Suppressor macrophage treated with lipopolysaccharide for 1 hour (primary cell): ENCODE results near the gene KRT3.

ENCODE experiments used
- DNase-seq, 3 donors: peaks; one replicate each; pipeline ENCODE4 v3.0.0-alpha.2; 2020 to 2022

The KRT3 gene

DNA sequence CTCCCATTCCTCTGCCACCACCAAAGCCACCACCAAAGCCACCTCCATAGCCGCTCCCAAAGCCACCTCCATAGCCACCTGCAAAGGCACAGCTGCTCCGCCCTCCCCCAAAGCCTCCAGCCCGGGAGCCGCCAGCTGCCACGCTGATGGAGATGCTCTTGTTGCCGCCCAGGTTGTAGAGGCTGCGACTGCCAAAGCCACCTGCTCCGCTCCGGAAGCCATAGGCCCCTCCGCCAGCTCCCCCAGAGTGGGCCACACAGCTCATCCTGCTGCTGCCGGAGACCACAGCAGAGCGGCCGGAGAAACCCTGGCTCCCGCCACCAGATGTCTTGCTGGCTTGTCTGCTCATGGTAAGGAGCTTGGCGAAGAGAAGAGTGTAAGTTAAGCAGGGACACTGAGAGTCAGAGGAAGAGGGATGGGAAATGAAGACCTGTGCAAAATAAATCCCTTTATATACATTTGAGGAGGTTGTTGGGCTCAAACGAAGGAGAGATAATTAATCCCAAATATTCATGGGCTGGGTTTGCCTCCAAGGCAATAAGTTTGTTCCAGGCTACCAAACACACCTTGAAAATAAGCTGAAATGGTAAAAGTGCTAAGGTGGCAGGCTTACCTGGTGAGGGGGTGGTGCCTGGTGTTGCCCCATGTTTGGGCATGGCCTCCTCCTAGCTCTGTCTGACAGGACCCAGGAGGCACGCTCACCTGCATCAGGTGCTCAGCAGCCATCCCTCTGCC, at the start of gene KRT3:
KRT3 (minus strand) TSS at position 424 of the 735 bp plus-strand sequence; CDS start at position 349, 75 bp downstream.
- no peak for DNase-seq

DNA sequence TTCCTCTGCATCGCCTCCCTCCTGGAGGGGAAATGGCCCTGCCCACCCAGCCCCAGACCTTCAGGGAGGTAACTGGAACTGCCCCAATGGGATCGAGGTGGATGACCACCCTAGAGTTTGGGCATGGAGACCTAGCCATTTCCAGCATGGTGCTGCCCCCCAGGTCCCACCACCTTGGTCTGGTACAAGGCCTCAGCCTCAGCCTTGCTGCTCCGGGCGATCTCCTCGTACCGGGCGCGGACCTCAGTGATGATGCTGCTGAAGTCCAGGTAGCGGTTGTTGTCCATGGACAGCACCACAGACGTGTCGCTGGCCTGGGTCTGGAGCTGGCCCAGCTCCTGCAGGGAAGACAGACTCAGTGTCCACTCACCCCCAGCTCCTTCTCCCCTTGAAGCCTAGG, 48.5 kb upstream of the KRT3 start:
- DNase-seq = no peak

- DNase-seq = no peak
These were observed 43.7 kb upstream of the KRT3 start for GRCh38 chr12:52839436-52840105.

DNA sequence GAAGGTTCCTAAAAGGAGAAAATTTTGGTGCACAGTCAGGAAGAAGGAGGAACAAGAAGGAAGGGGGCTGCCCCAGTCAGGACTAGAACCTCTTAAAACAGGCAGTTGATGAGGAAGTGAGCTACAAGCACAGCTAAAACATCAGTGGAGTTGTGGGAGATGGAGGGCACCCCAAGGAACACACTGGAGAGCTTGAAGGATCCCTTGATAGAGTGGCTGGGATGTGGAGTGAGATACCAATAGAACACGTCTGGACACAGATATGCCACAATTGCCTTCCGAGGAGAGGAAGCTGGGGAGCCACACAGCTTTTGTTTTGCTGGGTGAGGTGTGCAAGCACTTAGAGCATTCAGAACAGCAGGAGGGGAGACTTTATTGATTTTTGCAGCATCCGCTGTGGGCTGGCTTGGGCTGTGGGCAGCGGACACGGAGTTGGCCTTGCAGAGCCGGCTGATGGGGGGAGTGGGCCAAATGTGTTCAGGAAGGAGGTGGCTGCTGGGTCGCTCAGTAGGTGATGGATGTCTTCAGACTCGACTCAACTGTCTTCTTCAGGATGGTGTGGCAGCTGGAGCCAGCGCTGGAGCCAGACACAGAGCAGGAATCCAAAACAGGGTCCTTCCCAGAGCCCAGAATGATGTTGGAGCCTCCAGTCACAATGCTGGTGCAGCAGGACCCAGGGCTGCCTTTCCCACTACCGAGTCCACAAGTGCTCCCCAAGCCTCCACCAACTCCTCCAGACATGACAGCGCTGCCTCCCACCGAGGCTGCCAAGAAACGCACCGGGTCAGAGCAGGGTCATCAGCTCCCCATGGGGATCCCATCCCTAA, 42.9 kb upstream of the KRT3 start:
- DNase-seq = peak; percentile 70 to 76 (median 72)

- DNase-seq = no peak
These were observed 42.1 kb upstream of the KRT3 start for GRCh38 chr12:52837781-52838608.

GRCh38 chr12:52837413-52837741, 41.5 kb upstream of the KRT3 start:
- peak; percentile 78 to 84 (median 81) for DNase-seq

DNA sequence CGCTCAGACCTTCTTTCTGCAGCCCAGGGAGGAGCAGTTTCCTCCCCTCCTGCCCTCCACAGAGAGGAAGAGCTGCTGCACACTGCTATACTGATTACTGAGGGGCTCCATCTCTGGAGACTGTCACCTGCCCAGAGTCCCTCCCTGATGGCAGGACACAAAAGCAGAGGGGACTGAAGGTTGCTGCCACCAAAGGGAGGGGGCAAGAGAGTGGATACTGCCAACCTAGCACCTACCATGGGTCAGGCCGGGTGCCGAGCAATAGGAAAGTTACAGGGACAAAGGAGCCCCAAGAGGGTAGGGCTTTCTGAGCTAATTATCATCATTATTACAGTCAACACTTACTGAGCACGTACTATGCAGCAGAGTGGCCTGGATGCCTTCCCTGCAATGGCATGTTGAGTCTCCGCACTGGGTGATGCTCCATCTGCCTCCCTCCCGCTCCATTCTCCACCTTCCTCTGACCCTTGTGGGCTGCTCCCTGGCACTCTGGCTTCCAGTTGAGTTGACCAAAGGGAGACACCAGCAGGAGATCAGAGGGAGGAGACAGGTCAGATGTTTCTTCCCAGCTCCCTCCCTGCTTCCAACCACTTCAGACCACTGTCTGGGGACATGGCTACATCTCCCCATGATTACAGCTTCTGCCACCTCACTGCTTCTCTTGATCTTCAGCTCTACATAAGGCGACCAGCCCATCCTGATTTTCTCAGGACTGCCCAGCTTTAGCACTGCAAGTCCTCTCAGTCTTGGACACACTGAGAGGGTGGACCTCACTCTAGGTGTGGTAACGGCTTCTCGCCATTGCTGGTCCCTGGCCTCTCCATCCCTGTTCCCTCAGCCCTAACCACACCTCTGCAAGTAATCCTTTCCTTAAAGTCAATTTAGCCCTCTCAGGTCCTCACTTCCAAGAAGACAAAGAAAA, 40.8 kb upstream of the KRT3 start:
- DNase-seq = no peak

GRCh38 chr12:52836042-52836466, 40.1 kb upstream of the KRT3 start:
- DNase-seq = peak; percentile 88 to 90 (median 89)

DNA sequence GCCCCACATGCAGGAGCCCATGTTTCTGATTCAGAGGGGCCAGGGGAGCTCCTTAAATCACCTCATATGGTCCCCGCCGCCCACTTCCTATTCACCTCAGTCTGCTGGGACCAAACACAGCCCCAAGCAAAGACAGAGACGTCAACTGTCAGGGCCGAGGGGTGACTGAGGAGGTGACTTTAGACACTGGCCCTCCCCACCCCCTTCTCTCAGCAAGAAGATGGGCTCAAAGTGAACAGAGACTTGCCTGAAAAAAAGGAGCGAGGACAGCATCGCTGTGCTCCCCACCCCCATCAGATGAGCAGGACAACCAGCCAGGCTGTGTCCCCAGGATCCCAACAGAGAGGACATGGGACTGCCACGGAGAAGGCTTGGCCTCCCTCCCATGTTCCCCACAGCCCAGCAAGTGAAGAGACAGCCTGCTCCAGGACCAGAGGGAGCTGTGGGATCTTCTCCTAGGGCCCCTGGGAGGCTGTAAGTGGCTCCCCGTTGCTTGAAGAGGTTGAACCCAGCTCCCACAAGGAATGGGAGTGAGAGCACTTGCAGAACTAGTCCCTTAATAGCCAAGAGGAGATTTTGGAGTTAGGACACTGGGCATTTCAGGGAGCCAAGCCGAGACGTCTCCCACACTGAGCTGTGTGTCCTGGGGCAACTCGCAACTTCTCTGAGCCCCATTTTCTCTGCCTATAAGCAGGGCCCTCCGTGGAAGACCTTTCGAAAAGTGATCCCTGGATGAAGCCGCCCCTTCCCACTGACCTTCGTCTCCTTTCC, 39.5 kb upstream of the KRT3 start:
- DNase-seq = no peak

- no peak for DNase-seq
These were observed 38.7 kb upstream of the KRT3 start for GRCh38 chr12:52834727-52835001.

DNA sequence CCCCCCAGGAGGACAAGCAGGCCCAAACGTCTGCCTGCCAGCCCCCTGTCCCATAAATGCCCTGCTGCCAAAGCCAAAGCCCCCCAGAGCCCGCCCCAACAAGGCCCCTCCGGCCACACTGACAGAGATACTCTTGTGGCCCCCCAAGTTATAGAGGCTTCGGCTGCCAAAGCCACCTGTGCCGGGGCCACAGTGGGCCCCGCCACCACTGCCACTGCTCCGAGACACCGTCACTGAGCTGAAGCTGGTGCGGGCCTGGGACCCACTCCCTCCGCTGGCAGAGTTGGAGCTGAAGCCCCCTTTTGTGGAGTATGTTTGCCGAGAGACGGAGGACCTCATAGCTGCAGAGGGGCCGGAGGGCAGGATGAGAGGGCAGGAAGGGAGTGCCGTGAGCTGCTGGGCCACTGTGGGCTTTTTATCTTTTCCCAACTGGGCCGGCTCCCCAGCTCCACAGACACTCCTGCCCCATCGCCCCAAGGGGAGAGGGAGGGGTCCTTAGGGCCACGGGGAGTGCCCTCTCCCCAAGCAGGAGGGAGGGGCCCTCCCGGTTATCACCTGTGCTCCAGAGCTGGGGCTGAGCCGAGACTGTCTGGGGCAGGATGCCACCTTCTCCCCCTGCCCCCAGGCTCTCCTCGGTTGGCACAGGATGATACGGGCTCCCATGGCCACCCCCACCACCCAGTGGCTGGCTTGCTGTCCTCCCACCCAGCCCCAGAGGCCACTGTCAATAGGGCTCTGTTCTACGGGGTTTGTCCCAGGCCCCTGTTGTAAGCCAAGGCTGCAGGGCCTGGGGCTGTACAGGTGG, 38.2 kb upstream of the KRT3 start, which contains the start of gene KRT79:
KRT79 (minus strand) TSS at position 390 of the 805 bp plus-strand sequence; CDS start at position 339, 51 bp downstream.
- DNase-seq = no peak

DNA sequence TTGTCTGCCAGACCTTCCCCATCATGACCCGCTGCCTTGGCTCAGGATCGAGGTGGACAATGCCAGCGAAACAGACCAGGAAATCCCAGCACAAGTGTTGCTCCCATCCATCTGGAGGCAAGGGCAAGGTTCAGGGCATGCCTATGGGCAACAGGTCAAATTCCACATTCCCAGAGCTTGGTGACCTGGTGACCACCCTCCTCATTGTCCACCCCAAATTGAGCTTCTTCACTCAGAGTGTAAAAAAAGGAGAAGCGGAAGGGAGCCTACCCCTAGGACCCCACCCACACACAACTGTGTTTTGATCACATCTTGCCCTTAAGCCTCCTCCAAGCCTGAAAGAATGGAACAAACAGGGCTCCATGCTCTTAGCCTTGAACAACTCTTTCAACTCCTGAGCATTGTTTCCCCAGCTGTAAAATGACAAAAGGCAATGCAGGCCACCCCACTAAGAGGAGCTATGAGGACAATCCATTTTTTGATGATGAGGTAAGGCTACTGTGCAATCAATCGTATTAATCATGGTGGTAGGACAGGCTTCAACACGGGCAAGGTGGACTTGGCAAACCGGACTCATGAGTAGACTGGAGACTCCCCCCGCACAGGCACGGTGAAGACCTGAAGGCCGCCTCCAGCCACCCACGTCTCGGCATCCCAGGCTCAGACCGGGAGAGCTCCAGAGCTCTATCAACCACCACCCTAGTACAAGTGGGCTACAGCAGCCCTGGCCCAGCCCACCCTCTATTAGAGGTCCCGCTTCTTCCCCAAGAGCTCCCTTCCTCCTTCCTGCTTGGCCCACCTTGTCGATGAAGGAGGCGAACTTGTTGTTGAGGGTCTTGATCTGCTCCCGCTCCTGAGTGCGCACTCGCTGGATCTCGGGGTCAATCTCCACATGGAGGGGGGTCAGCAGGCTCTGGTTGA, 37.3 kb upstream of the KRT3 start:
- peak; percentile 47 to 52 (median 48) for DNase-seq

- DNase-seq = no peak
These were observed 36.5 kb upstream of the KRT3 start for GRCh38 chr12:52832451-52832850.

DNA sequence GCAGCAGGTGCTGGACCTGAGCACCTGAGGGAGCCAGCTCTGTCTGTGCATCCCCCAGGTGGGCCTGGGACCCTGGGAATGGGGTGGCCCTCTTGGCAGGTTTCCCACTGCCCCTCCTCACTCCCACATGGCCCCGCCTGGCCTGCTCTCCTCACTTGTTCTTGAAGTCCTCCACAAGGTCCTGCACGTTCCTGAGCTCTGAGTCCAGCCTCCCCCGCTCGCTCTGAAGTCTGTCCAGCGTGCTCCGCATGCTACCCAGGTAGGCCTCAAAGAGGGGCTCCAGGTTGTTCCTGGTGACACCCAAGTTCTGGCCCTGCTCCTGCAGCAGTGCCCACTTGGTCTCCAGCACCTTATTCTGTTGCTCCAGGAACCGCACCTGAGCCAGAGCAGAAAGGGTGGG, 35.3 kb upstream of the KRT3 start:
- no peak for DNase-seq

- no peak for DNase-seq
These were observed 34.3 kb upstream of the KRT3 start for GRCh38 chr12:52829986-52830770.

DNA sequence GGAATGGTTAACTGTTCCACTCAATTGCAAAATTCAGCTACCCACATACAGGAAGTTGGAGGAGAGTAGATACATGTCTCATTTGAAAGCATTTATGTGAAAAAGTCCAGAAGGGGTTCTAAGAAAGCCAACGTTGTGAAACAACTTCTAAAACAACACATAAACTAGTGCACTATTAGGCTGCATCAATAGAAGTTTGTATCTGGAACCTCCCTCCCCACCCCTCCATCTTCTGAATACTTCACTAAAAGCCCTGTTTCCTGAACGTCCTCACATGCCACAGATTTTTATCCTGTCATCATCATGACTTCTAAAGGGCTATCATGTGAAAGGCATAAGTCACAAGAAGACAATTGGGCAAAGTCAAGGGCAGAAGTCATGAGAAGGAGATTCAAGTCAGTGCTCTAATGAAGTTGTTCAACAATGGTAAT, 32.7 kb upstream of the KRT3 start:
- DNase-seq = peak; percentile 69 to 87 (median 79)

GRCh38 chr12:52828156-52828555, 32.2 kb upstream of the KRT3 start:
- DNase-seq = no peak
